Activated T-helper 1 cell treated with anti-CD3 and anti-CD28 coated beads, Interleukin-12 subunit alpha, Interleukin-12 subunit beta, Interleukin-2, Interleukin-4 antibody, amounts not matched to agents 30 ng/mL and 10 ng/mL and 1 ng/mL, durations not matched to agents 14 hours and 24 hours and 36 hours (primary cell): Measurements from ENCODE around the gene CCDC142. TPM values are rescaled to one million over a fixed set of nuclear protein-coding genes. Genes with fewer than 3 reads are reported as not detected.

ENCODE experiments used
- DNase-seq: peaks from one replicate; pipeline ENCODE4 v3.0.0; 2021; ENCODE audit warnings: low spot score
- H3K27ac Mint-ChIP-seq: one replicate; pipeline ENCODE4 v1.8.0; 2021; ENCODE audit warnings: mild to moderate bottlenecking, mixed read lengths
- H3K27me3 Mint-ChIP-seq: one replicate; pipeline ENCODE4 v1.8.0; 2022; ENCODE audit warnings: mild to moderate bottlenecking, moderate library complexity, mixed read lengths; ENCODE audit not compliant: insufficient read depth
- H3K36me3 Mint-ChIP-seq: one replicate; pipeline ENCODE4 v1.8.0; 2021; ENCODE audit warnings: low read depth, mixed read lengths
- H3K4me1 Mint-ChIP-seq: one replicate; pipeline ENCODE4 v1.8.0; 2021; ENCODE audit warnings: low read depth, mixed read lengths
- H3K4me3 Mint-ChIP-seq: one replicate; pipeline ENCODE4 v1.8.0; 2021; ENCODE audit warnings: mild to moderate bottlenecking, moderate library complexity, mixed read lengths
- H3K9me3 Mint-ChIP-seq: one replicate; pipeline ENCODE4 v1.8.0; 2021; ENCODE audit warnings: mixed read lengths
- intact Hi-C: fragments of 100-400 bp; cut with micrococcal nuclease; formaldehyde crosslinking; loops from one replicate; pipeline ENCODE4 v1.15.1; 2024
- total RNA-seq: library from RNA; stranded (reverse); gene quantifications from 2 replicates; pipeline ENCODE4 v1.2.3, GENCODE V29; 2022

CCDC142 gene
- total RNA-seq, 1 donor from 2014 or later, result 36.3 TPM

DNA sequence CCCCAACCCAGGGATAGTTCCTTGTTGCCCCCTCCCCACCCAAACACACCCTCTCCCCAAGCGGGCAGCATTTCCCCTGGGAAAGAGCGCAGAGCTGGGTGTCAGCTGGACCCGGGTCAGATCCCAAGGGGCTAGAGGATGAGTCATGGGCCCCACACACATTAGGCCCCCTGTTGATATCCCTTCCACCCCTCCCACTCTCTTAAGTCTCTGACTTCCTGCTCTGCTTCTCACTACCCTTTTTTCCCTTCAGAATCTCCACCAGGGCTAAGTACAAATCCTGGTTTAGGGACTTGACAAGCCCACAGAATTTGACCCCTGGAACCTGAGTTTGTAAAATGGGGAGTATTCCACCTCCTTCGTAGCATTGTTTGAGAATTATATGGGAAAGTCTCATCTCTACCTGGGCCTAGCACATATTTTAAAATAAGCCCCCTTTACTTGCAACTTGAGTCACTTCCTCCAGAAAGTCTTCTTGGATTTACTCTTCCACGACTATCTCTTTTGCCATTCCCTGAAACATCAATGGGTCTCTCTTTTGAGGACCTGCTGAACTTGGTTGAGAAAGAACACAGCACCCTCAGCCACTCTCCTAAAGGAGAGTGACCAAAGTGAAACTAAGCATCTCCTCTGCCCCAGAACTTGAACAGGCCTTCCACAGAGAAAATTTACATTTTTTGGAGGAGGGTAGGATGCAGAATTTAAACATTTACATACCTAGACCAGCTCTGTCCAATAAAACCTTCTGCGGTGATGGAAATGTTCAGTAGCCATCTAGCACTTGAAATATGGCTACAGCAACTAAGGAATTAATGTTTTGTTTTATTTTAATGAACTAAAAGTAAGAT is 45.7 kb downstream of the CCDC142 start:
- Mint-ChIP-seq H3K9me3 (no peaks in the 10 kb centered on the region), H3K27me3 (peaks cover 13% of the 10 kb centered on the region), H3K36me3 (no peaks in the 10 kb centered on the region), H3K4me1 (peaks cover 12% of the 10 kb centered on the region), H3K27ac (no peak overlapping the region), H3K4me3 (no peak overlapping the region)
- DNase-seq, result no peak
- intact Hi-C loops, result no loop called here

DNA sequence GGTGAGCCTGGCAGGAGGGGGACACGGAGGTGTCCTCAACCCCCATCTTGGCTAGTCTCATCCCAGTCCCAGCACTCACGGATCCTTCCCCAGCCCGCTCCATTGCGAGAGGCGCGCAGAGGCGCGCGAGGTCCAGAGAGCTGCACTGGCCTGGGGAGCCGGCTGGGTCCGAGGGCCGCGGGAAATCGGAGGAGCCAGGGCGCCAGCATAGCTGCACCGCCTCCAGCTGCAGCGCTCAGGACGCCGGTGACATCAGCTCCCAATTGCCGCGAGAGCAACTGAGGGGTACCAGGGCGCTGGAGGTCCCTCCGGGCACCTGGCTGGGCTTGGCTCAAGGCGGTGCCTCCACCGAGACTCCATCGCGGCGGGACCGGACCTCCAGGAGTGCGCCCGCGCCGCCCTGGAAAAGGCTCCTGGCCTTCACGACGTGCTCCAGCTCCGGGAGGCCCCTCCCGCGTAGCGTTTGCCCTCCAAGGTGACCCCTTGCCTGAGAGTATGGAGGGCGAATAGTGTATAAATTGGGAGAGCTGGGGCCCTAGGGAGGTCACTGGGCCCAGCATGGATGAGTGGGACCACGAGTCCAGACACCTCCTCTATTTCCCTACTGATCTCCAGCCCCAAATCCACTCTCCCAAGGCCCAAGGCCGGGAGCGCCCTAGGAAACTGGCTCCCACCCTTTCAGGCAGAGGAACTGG is 46.5 kb downstream of the CCDC142 start:
- Mint-ChIP-seq H3K27me3 (peaks cover 12% of the 10 kb centered on the region), H3K27ac (no peak overlapping the region), H3K4me3 (no peak overlapping the region), H3K4me1 (peaks cover 12% of the 10 kb centered on the region), H3K9me3 (no peaks in the 10 kb centered on the region), H3K36me3 (no peaks in the 10 kb centered on the region)
- intact Hi-C loops, result no loop called here
- no peak for DNase-seq

DNA sequence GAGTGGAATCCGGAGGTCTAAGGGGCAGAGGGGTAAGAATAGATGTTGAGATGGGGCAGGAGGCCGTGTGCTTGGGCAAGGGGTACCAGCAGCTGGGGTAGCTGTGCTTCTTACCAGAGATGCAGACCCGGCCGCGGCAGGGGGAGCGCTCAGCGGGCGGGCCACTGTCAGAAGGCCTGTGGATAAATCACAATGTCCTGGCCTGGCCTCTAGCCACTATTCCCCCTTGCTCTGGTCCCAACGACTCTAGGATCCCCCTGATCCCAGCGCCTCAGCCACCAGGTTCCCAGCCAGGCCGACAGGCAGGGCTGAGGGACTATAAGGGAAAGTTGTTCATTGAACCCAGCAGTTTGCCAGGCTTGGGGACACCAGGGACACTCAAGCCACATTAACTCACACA is 52.3 kb downstream of the CCDC142 start:
- H3K4me3 Mint-ChIP-seq, result no peak overlapping the region
- intact Hi-C loops, result no loop called here
- H3K27ac Mint-ChIP-seq, result no peak overlapping the region
- DNase-seq, result no peak
- H3K9me3 Mint-ChIP-seq, result no peaks in the 10 kb centered on the region
- H3K36me3 Mint-ChIP-seq, result peaks cover 10% of the 10 kb centered on the region
- H3K4me1 Mint-ChIP-seq, result no peaks in the 10 kb centered on the region
- H3K27me3 Mint-ChIP-seq, result no peaks in the 10 kb centered on the region

DNA sequence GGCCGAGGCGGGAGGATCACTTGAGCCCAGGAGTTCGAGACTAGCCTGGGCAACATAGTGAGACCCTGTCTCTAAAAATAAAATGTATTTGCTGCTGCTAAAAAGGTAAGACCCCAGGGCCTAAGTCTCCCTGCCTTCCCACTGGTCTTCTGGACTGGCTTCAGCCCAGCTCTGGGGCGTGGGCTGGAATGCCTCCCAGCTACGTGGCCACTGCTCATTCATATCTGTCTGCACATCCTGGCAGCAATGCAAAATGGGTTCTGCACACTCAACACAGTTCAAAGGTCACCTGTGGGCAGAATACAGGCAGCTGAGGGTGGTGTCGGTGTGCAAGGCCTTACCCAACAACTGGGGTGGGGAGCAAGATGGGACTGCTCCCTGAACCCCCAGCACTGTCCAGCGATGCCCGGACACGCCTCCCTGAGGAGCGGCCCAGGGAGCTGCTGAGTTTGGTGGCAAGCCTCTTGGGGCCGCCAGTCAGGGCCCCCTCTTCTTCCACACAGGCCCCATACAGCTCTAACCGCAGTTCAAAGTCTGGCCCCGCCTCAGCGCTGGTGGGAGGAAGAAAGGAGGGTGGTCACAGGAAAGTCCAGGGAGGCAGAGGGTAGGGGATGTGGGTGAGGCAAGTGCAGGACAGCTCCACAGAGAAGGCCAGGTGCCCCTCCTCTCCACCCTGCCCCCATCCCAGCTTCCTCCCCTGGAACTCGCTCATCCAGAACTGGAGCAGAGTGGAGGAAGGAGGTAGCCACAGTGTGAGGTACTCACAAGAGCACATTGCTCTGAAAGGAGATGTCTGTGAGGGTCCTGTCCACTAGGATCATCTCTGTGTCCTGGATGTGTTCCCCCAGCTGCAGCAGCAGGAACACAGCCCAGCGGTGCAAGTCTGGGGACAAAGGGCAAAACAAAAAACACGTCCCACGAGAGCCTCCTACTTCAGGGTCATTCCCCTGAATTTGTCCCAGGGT is 53.0 kb downstream of the CCDC142 start:
- Mint-ChIP-seq H3K27ac (no peak overlapping the region), H3K4me3 (no peak overlapping the region), H3K4me1 (no peaks in the 10 kb centered on the region), H3K9me3 (no peaks in the 10 kb centered on the region), H3K27me3 (no peaks in the 10 kb centered on the region), H3K36me3 (peaks cover 17% of the 10 kb centered on the region)
- intact Hi-C loops, result loop anchor here (10.0 kb wide), 1 partner anchor 225 kb away; the partner anchor contains the start of gene SEMA4F
- no peak for DNase-seq

DNA sequence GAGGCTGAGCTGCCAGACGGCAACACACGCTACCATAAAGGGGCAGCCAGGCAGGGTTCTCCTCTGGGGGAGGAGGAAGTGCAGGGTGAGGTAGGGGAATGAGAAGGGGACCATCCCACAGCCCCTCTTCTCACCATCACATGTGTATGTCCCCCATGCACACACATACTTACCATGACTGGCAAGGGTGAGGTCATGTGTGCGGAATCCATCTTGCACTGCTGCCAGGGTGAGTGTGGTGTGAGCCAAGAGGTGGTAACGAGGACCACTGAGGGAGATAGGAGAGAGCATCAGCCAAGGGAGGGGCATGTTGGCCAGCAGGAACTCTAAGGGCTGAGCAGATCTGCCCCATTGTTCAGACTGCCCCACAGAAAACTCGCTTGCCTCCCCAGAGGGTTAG is 54.1 kb downstream of the CCDC142 start:
- Mint-ChIP-seq H3K4me1 (peaks cover 2% of the 10 kb centered on the region), H3K9me3 (no peaks in the 10 kb centered on the region), H3K27ac (no peak overlapping the region), H3K36me3 (peaks cover 18% of the 10 kb centered on the region), H3K4me3 (no peak overlapping the region), H3K27me3 (no peaks in the 10 kb centered on the region)
- intact Hi-C loops, result loop anchor here (10.0 kb wide), 1 partner anchor 226 kb away; the partner anchor contains the start of gene SEMA4F
- DNase-seq, result no peak

DNA sequence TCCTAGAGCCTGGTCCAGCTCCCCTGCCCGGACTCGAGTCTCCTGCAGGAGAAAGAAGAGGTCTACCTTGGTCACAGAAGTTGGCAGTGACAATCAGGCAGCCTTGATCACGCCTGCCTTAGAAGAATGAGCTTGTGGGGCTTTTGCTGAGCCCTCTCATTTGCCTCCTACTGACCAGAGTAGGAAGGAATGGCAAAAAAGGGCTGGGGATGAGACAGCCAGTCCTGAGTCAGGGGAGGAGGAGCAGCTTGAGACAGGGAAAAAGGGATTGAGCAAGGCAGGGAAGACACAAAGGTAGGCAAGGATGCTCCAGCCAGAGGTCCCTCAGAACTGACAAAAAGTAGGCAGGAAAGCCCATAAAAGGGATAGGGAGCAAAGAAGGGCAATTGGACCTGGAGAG is 55.2 kb downstream of the CCDC142 start:
- Mint-ChIP-seq H3K4me3 (no peak overlapping the region), H3K27me3 (no peaks in the 10 kb centered on the region), H3K36me3 (peaks cover 25% of the 10 kb centered on the region), H3K4me1 (peaks cover 13% of the 10 kb centered on the region), H3K9me3 (no peaks in the 10 kb centered on the region), H3K27ac (no peak overlapping the region)
- intact Hi-C loops, result loop anchor here (10.0 kb wide), 1 partner anchor 227 kb away; the partner anchor contains the start of gene SEMA4F
- no peak for DNase-seq

DNA sequence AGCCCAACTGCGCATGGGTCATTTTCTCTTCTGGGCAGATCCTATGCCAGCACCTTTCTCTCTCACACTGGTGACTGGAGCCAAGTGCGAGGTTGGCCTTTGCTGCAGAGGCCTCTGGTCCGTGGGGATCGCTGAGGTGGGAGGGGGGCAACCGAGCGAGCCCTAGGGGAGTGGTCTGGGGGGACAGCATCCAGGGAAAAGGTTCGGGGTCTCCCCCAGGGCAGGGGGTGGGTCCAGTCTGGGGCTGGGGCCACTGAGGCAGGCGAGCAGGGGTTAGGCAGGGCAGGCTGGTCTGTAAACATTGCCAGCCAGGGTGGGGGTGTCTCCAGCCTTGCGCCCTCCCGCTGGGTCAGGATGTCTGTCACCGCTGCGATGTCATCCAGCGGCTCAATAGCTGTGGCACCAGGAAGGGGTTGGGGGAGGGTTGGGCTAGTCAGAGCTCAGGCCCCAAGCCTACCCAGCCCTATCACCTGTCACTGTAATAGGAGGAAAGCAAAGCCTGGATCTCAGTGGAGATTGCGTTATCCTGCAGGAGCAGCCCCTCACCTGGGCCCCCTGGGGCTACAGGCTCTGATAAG is 56.5 kb downstream of the CCDC142 start:
- DNase-seq, result no peak
- Mint-ChIP-seq H3K9me3 (no peaks in the 10 kb centered on the region), H3K27ac (no peak overlapping the region), H3K4me3 (no peak overlapping the region), H3K36me3 (peaks cover 25% of the 10 kb centered on the region), H3K27me3 (no peaks in the 10 kb centered on the region), H3K4me1 (peaks cover 14% of the 10 kb centered on the region)
- intact Hi-C loops, result loop anchor here (10.0 kb wide), 1 partner anchor 229 kb away; the partner anchor contains the start of gene SEMA4F

DNA sequence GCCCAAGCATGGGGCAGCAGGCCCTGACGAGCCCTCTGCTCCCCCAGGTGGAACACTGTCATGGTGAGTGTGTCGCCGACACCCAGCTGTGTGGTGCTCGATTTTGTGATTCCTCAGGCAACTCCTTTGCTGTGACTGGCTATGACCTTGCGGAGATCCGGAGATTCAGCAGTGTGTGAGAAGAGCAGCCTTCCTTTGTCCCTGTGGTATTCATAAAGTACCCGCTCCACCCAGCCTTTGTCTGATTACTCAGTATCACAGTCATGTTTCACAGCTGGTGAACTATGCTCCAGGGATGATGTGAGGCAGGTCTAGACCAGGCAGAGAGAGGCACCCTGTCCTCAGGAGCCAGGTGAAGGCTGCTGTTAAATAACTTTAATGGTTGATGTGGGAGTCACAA is 57.3 kb downstream of the CCDC142 start:
- H3K27me3 Mint-ChIP-seq, result no peaks in the 10 kb centered on the region
- DNase-seq, result no peak
- H3K4me1 Mint-ChIP-seq, result peaks cover 20% of the 10 kb centered on the region
- no peak overlapping the region for H3K27ac Mint-ChIP-seq
- H3K9me3 Mint-ChIP-seq, result no peaks in the 10 kb centered on the region
- no peak overlapping the region for H3K4me3 Mint-ChIP-seq
- intact Hi-C loops, result loop anchor here (10.0 kb wide), 1 partner anchor 229 kb away; the partner anchor contains the start of gene SEMA4F
- peaks cover 25% of the 10 kb centered on the region for H3K36me3 Mint-ChIP-seq

DNA sequence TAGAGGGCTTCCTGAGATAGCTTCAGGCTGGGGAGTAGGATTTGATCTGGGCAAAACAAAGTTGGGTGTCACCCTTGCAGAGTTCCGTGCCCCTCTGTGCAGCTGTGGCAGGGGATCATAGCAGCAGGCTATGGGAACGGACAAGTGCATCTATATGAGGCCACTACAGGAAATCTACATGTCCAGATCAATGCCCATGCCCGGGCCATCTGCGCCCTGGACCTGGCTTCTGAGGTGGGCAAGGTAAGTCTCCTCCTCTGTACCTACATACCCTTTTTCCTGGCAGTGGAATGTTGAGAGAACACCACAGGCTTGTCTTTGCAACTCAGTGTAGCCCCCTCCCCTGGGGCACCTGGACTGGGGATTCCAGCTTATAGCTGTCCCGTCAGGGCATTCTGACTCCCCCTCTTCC is 57.8 kb downstream of the CCDC142 start:
- Mint-ChIP-seq H3K4me3 (no peak overlapping the region), H3K36me3 (peaks cover 25% of the 10 kb centered on the region), H3K27ac (no peak overlapping the region), H3K27me3 (no peaks in the 10 kb centered on the region), H3K4me1 (peaks cover 25% of the 10 kb centered on the region), H3K9me3 (no peaks in the 10 kb centered on the region)
- DNase-seq, result no peak
- intact Hi-C loops, result loop anchor here (10.0 kb wide), 1 partner anchor 230 kb away; the partner anchor contains the start of gene SEMA4F

DNA sequence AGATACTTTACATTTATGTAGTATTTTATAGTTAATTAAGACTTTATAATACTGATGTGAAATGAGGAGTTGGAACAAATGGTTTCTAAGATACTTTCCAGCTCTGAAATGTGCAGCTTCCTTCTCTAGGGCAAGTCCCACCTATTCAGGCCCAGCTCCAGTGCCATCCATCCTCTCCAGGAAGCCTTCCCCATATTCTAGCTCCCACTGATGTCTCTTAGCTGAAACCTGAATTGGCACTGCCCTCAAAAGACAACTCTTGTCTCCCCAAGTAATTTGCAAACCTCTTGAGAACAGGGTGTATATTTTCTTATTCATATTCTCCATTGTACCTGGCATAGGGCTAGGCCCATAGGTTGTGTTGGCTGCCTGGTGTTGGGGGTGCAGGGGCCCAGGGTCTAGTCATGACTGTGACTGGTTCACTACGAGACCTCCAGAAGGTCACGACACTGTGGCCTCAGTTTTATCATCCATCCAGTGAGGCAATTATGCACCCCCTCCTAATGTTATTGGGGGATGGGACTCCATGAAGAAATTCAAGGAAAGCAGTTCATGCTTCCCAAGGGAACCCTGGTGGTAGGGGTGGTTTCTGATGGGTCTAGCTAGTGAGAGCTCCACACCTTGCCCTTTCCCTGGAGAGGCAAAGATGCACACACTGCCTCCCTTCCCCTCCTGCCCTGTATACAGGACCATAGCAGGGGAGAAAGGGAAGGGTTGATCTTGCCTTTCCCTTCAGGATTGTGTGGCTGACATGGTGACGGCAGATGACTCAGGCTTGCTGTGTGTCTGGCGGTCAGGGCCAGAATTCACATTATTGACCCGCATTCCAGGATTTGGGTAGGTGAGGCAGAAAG is 58.4 kb downstream of the CCDC142 start:
- intact Hi-C loops, result loop anchor here (10.0 kb wide), 1 partner anchor 230 kb away; the partner anchor contains the start of gene SEMA4F
- H3K27ac Mint-ChIP-seq, result no peak overlapping the region
- H3K36me3 Mint-ChIP-seq, result peaks cover 25% of the 10 kb centered on the region
- no peak overlapping the region for H3K4me3 Mint-ChIP-seq
- DNase-seq, result no peak
- no peaks in the 10 kb centered on the region for H3K27me3 Mint-ChIP-seq
- no peaks in the 10 kb centered on the region for H3K9me3 Mint-ChIP-seq
- H3K4me1 Mint-ChIP-seq, result peaks cover 29% of the 10 kb centered on the region
